ACHN (cell line): ENCODE measurements around the gene INTS3.
A peak's percentile ranks its signal among the peaks of the same experiment; 100 is the strongest.
"Not testable (repeated sequence)": the region's sequence is repeated elsewhere in the genome, so short reads cannot be mapped to it uniquely, and the experiment has no call there.

Experiments used
- DNase-seq: peaks from one replicate; pipeline ENCODE4 v3.0.0-alpha.2; 2015
- in situ Hi-C: cut with HindIII; loops from 2 replicates; pipeline ENCODE4 v1.10.0; 2017; ENCODE audit warnings: low sequenced_read_pairs, low pct_ligation_motif_present, low pct_unique_long_range_greater_than_20kb

INTS3 gene

DNA sequence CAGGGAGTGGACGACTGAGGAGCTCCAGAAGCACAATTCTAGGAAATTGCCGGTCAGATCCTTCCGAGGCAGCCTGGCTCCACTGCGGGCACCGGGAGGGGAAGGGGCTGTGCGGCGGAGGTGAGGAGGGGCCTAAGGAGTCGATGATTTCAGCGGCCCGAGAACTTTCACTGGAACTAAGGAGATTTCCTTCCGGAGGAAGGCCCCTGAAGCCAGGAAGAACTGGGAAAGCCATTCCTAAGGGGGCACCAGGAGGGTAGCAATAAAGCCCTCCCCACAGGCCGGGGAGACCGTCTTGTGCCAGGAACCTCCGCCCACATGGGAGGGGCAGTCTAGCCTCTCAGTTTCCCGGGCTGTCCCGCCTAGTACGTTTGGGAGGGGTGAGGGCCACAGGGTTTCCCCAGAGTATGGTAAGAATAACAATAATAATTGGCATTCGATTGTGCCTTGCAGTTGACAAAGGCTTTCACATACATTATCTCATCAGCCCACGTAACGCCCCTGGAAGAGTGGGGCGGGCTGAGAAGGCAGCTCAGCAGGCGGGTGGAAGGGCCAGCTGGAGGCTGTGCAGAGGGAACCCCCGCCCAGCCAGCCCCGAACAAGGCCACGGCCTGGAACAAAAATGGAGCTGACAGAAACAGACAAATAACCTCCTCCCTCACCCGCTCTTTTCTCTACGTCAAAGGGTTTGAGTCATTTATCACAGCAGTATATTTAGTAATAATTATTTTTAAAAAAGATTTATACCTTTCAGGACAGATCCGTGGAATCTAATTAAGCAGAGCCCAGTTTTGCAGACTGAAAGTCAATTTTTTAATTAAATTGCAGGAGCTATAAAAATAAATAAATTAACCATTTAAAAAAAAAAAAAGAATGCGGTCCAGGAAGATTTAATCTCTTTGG, 29.6 kb upstream of the INTS3 start:
- in situ Hi-C loops: no loop called here
- DNase-seq: no peak

DNA sequence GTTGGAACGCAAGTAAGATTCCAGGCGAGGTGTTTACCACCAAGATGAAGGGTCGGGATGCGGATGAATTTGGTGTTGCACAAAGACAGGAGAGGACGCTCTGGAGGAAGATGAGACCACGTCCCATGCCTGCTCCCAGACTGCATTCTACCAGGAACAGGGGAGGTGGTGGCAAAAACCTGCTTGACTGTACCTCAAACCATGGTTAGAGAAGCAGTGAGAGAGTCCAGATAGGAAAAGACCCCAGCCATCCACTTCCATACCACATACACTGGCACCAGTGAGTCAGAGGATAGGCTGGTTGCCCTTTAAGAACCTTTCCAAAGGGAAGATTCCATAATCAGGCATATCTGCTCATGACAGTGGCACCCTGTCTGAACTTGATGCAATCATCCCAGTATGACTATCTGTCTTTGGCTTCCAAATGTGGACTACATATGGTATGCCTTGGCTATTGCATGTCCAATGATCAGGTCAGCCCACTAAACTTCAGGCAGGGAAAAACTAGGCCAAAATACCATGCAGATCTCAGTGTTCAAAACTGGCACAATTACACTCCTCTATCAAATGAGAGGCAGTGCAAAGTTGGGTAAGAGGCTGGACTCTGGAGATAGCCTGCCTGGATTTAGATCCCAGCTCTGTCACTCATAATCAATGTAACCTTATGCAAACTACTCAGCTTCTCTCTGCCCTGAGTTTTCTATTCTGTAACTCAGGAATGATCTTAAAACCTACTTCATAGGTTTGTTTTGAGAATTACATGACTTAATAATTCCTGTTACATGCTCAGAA, 28.7 kb upstream of the INTS3 start:
- in situ Hi-C loops: no loop called here
- no peak for DNase-seq

DNA sequence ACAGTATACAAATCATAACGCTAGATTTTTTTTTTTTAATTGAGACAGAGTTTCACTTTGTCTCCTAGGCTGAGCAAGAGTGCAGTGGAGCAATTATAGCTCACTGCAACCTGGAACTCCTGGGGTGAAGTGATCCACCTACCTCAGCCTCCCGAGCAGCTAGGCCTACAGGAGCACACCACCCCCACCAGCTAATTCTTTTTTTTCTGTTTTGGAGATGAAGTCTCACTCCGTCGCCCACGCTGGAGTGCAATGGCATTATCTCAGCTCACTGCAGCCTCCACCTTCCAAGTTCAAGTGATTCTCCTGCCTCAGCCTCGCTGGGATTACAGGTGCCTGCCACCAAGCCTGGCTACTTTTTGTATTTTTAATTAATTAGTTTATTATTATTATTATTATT, 28.1 kb upstream of the INTS3 start:
- in situ Hi-C loops: no loop called here
- DNase-seq: no peak

DNA sequence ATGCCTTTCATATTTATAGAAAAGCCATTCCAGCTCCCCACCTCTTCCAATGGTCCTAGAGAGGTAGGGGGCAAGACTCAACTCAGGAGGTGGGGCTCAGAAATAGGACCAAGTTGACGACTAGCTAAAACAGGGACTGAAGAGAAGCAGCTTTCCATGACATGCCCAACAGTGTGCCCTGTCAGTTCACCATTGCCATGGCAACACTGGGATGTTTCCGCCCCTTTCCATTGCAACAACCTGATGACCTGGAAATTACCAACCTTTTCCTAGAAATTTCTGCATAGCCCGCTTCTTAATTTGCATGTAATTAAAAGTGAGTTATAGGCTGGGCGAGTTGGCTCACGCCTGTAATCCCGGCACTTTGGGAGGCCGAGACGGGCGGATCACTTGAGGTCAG, 22.4 kb upstream of the INTS3 start:
- in situ Hi-C loops: no loop called here
- no peak for DNase-seq

GRCh38 chr1:153711026-153711425, 16.8 kb upstream of the INTS3 start:
- DNase-seq: no peak
- in situ Hi-C loops: no loop called here

DNA sequence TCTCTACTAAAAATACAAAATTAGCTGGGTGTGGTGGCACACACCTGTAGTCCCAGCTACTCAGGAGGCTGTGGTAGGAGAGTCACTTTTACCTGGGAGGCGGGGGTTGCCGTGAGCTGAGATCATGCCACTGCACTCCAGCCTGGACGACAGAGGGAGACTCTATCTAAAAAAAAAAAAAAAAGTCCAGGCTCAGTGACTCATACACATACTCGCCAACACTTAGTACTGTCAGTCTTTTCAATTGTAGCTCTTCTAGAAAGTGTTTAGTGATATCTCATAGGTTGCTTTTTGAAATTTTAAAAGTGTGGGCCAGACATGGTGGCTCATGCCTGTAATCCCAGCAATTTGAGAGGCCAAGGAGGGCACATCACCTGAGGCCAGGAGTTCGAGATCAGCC, 11.6 kb upstream of the INTS3 start:
- in situ Hi-C loops, DNase-seq: not testable (repeated sequence)

DNA sequence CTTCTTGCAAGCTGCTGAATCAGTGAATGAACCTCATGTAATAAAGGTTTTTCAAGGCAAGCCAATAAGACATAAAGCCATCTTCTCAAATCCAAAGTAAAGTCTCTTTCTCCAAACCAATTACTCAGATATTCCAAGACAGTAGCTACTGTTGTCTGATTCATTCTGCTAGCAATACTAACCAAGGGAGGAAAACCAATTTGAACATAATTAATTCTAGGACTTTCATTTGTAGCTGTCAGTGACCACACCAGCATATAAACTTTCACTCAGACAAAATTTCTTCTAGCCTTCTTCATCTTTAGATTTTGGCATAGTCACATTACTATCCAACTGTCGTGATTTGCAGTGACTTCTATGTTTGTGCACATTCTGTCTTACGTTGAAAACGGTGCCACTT, 10.5 kb upstream of the INTS3 start:
- DNase-seq: no peak
- in situ Hi-C loops: no loop called here

DNA sequence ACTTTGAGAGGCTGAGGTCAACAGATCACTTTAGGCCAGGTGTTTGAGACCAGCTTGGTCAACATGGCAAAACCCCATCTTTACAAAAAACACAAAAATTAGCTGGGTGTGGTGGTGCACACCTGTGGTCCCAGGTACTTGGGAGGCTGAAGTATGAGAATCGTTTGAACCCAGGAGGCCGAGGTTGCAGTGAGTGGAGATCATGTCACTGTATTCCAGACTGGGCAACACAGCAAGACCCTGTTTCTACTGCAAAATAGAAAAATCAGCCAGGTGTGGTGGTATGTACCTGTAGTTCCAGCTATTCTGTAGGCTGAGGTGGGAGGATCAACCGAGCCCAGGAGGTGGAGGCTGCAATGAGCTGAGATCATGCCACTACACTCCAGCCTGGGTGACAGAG, 4.2 kb upstream of the INTS3 start:
- in situ Hi-C loops: no loop called here
- no peak for DNase-seq

- DNase-seq, in situ Hi-C loops: not testable (repeated sequence)
Observed at GRCh38 chr1:153724634-153725033, 3.2 kb upstream of the INTS3 start.

- in situ Hi-C loops: no loop called here
- DNase-seq: peak; percentile 48
Observed at GRCh38 chr1:153728305-153729066, 636 bp downstream of the INTS3 start.

DNA sequence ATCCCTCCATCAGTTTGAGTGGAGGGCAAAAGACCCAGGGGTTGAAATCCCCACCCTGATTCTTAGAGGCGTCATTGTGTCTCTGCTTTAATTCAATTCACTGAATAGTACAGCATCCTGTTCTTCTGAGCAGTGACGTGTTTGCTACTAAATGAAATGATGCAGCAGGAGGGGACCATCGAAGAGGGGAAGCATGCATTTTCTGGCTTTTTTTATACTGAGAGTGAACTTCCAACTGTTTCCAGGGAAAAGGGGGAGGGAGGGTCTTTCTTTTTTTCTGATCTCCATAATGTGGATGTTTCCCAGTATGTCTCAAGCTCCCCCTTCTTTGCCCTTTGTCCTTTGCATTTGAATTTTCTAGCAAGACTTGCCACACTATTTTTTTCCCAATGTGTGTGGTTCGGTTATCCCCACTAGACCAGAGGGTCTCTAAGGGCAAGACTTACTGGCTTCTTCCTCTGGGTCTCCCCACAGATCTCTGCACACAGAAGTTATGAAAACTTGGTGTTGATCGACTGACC, 2.7 kb downstream of the INTS3 start:
- DNase-seq: no peak
- in situ Hi-C loops: no loop called here

DNA sequence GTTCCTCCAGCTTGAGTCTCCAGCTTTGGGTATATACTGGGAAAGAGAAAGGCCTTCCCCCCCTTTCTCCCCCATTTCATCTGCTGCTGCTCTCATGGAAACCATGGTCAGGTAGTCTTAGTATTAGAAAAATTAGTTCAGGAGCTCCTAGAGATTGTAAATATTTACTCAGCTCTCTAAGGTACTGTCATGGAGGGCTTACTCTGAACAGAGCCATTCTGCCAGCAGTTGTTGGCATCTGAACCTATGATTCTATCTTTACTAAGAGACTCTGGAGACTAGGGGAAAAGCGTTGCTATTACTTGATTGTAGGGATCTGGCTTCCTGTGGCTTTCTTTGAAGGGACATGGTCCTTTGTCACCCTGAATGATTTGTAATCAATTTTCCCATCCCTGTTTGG, 6.1 kb downstream of the INTS3 start:
- in situ Hi-C loops: no loop called here
- no peak for DNase-seq

DNA sequence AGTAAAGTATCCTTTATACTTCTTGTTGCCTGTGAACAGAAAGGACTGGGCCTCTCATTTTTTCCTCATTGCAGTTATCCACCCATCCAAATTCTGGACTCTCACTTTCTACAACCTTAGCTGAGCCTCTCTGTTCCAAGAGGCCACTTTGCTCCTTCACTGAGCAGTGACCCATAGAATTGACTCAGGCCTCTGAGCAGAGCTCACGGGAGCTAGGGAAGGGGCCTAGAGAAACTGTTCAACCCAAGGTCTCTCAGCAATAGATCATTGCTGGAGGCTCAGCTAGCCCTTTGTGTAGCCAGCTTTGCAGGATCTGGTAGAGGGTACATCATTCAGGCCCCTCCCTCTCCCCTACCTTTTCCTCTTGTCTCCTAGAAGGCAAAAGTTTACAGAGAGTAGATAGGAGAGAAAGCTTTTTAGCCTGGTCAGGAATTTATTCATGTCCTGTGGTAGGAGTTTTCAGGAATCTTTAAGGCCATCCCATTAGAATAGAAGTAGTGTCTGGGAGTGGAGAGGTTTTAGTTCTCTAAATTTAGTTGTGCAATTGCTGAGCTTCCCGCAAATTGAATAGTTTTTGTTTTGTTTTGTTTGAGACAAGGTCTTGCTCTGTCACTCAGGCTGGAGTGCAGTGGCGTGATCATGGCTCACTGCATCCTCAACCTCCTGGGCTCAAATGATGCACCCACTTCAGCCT, 6.7 kb downstream of the INTS3 start:
- peak; percentile 38 for DNase-seq
- in situ Hi-C loops: no loop called here

DNA sequence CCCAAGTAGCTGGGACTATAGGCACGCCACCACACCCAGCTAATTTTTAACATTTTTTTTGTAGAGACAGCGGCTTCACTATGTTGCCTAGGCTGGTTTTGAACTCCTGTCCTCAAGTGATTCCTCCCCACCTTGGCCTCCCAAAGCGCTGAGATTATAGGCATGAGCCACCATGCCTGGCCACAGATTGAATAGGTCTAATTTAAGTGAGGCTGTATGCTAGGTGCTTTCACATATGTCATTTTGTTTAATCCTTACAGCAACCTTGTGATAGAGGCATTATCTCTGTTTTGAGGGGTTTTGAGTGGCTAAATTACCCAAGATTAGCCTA, 7.2 kb downstream of the INTS3 start:
- no peak for DNase-seq
- in situ Hi-C loops: no loop called here

DNA sequence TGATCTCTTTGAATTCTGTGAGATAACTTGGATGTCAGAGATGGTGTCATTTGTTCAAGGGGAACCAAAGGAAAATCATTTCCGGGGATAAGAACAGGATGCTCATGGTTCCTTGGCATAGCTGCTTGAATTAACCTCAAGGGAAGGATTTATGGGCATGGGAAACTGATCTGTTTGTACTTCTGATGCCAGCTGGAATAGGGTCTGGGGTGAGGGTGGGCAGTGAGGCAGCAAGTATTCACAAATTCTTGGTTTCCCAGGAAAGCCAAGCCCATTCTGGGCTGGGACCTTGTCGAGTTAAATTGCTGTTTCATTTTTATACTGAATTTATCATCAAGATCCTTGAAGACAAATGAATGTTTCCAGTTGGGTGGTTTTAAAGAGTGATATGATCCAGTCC, 14.1 kb downstream of the INTS3 start:
- in situ Hi-C loops: no loop called here
- DNase-seq: no peak

GRCh38 chr1:153742411-153743142, 14.7 kb downstream of the INTS3 start:
- DNase-seq: peak; percentile 96
- in situ Hi-C loops: no loop called here

- in situ Hi-C loops: no loop called here
Observed at GRCh38 chr1:153745417-153745816, 17.6 kb downstream of the INTS3 start.

GRCh38 chr1:153746174-153746573, 18.3 kb downstream of the INTS3 start:
- in situ Hi-C loops: no loop called here
- no peak for DNase-seq

More at GRCh38 chr1:153745417-153745816, 17.6 kb downstream of the INTS3 start:
- no peak for DNase-seq
